Measurements from ENCODE around the gene SLC9C1.

The SLC9C1 gene

GRCh38 chr3:112307557-112307956, 13.5 kb upstream of the SLC9C1 start:
- TF ChIP-seq, protein P1, sequence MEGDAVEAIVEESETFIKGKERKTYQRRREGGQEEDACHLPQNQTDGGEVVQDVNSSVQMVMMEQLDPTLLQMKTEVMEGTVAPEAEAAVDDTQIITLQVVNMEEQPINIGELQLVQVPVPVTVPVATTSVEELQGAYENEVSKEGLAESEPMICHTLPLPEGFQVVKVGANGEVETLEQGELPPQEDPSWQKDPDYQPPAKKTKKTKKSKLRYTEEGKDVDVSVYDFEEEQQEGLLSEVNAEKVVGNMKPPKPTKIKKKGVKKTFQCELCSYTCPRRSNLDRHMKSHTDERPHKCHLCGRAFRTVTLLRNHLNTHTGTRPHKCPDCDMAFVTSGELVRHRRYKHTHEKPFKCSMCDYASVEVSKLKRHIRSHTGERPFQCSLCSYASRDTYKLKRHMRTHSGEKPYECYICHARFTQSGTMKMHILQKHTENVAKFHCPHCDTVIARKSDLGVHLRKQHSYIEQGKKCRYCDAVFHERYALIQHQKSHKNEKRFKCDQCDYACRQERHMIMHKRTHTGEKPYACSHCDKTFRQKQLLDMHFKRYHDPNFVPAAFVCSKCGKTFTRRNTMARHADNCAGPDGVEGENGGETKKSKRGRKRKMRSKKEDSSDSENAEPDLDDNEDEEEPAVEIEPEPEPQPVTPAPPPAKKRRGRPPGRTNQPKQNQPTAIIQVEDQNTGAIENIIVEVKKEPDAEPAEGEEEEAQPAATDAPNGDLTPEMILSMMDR (IDR thresholded peaks at IDR 0.05; ENCODE audit: borderline replicate concordance, control extremely low read depth, extremely low read depth, insufficient read depth, missing control alignments), result no peak
- in situ Hi-C loops (cut with MboI; ENCODE audit: low sequenced_read_pairs, unreplicated experiment), result loop anchor here (25.0 kb wide), 1 partner anchor 680 kb away; the partner anchor contains the start of genes CD200R1 and GTPBP8
- DNase-seq (ENCODE audit: low spot score), result no peak

GRCh38 chr3:112306825-112307224, 12.8 kb upstream of the SLC9C1 start:
- in situ Hi-C loops (cut with MboI; ENCODE audit: low sequenced_read_pairs, unreplicated experiment), result loop anchor here (25.0 kb wide), 1 partner anchor 680 kb away; the partner anchor contains the start of genes CD200R1 and GTPBP8
- TF ChIP-seq, protein P1 (IDR thresholded peaks at IDR 0.05; ENCODE audit: borderline replicate concordance, control extremely low read depth, extremely low read depth, insufficient read depth, missing control alignments), result no peak
- DNase-seq (ENCODE audit: low spot score), result no peak

GRCh38 chr3:112304611-112305010, 10.6 kb upstream of the SLC9C1 start:
- no peak for DNase-seq (ENCODE audit: low spot score)
- TF ChIP-seq, protein P1 (IDR thresholded peaks at IDR 0.05; ENCODE audit: borderline replicate concordance, control extremely low read depth, extremely low read depth, insufficient read depth, missing control alignments), result no peak
- in situ Hi-C loops (cut with MboI; ENCODE audit: low sequenced_read_pairs, unreplicated experiment), result loop anchor here (25.0 kb wide), 1 partner anchor 683 kb away; the partner anchor contains the start of genes CD200R1 and GTPBP8

GRCh38 chr3:112303764-112304325, 9.8 kb upstream of the SLC9C1 start:
- in situ Hi-C loops (cut with MboI; ENCODE audit: low sequenced_read_pairs, unreplicated experiment), result loop anchor here (25.0 kb wide), 1 partner anchor 683 kb away; the partner anchor contains the start of genes CD200R1 and GTPBP8
- DNase-seq (ENCODE audit: low spot score), result peak; percentile 8
- TF ChIP-seq, protein P1 (IDR thresholded peaks at IDR 0.05; ENCODE audit: borderline replicate concordance, control extremely low read depth, extremely low read depth, insufficient read depth, missing control alignments), result no peak

DNA sequence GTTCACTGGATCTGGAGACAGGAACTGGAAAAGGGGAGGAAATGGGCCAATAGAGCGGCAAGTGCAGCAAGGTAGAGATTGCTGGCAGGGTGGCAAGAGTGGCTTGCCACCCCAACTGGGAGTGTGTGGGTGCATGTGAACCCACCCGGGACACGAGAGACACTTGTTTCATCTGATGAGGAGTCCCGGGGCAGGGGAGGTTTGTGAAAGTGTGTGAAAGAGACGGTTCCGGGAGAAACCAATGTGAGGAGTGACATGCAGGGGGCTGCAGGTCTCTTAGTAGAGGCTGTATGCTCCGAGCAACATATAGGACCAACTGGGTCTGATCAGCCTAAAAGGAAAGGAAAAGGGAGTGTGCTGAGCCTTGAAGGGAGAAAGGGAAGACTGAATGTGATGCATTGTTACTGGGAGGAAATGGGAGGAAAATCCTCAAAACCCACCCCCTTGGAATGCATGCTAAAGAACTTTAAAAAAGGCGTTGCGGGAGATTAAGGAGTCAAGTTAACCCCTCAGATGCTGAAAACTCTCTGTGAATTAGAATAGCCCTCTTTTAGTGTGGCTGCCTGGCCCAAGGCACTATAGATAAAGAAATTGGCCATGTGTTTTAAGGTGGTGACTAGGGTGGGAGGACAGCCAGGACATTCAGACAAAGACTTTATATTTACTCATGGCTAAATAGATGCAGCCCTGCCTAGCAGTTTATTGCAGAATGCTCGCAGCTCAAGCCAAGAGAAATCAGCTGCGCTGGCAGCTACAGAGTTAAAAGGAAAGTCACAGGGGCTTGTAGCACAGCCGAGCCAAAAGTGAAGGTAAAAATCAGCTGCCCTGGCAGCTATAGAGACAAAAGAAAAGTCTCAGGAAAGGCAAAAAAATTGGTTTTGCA, 9.1 kb upstream of the SLC9C1 start:
- DNase-seq (ENCODE audit: low spot score), result peak; percentile 13
- TF ChIP-seq, protein P1 (IDR thresholded peaks at IDR 0.05; ENCODE audit: borderline replicate concordance, control extremely low read depth, extremely low read depth, insufficient read depth, missing control alignments), result no peak
- in situ Hi-C loops (cut with MboI; ENCODE audit: low sequenced_read_pairs, unreplicated experiment), result loop anchor here (25.0 kb wide), 1 partner anchor 684 kb away; the partner anchor contains the start of genes CD200R1 and GTPBP8

DNA sequence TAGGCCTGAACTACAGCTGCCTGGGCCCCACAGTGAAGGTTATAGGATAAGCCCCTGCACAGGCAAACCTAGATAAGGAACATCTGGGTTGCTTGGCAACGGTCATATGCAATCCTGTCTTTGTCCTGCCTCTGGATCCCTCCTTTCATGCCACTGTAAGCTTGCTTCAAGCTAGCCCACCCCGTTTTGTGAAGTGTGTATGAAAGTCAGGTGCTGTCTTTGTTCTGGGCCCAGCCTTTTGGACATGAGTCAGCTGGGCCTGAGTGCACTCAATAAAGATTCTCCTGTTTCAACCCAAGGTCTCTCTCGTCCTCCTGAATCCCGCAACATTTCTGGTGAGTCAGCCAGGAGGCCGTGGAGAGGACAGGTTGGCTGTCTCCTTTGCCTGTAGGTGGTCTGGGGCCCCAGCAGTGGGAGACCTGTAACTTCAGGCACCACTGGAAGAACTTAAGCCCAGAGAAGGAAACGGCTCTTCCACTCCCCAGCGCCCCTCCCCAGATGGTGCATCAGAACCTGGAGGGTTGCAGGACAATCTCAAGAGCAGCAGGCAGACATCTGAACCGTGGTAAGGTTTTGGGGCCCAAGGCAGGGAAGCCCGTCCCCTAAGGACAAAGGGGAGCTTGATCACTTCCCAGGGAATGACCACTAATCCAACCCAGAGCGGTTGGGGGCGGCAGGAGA, 8.3 kb upstream of the SLC9C1 start:
- no peak for DNase-seq (ENCODE audit: low spot score)
- TF ChIP-seq, protein P1 (IDR thresholded peaks at IDR 0.05; ENCODE audit: borderline replicate concordance, control extremely low read depth, extremely low read depth, insufficient read depth, missing control alignments), result no peak
- in situ Hi-C loops (cut with MboI; ENCODE audit: low sequenced_read_pairs, unreplicated experiment), result loop anchor here (25.0 kb wide), 1 partner anchor 685 kb away; the partner anchor contains the start of genes CD200R1 and GTPBP8
